ENCODE measurements around the gene PUDP. TPM values are rescaled to one million over a fixed set of nuclear protein-coding genes. Genes with fewer than 3 reads are reported as not detected.
"Not testable (repeated sequence)": the region's sequence is repeated elsewhere in the genome, so short reads cannot be mapped to it uniquely, and the experiment has no call there.

PUDP gene
- total RNA-seq, 1 donor from 2014 or later: 41.4 TPM

DNA sequence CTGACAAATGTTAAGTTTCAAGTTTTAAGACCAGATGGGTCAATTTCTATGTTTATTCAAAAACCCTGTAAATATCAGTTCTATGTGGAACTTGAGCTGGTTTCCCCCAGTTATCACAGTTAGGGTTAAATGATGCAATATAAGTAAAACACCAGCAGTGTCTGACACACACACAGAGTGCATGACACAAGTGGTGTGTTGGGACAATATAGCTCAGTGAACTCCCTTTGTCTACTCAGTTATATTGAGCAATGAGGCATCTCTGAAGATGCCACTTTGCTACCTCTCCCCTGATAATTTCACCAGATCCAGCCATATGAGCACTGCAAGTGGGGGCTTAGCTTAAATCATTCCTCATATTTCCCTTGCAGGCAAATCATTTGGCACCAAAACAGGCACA, 140.6 kb downstream of the PUDP start:
- H3K9me3 Mint-ChIP-seq: peaks cover 23% of the 10 kb centered on the region
- not testable (repeated sequence) for H3K4me3 Mint-ChIP-seq; H3K27ac Mint-ChIP-seq; H3K4me1 Mint-ChIP-seq; DNase-seq (ENCODE audit: low spot score in 2 of 2, unreplicated experiment in 2 of 2); H3K36me3 Mint-ChIP-seq; H3K27me3 Mint-ChIP-seq (ENCODE audit: low read depth)

Small RNA genes within 50 kb of the gene (microRNA-seq; reads per million reads assigned to microRNA genes)
- not detected for gene MIR4767

Other genes starting within 250 kb of the PUDP start
- 4.2 to 4.5 TPM (median 4.4 TPM) in 3 replicates for gene STS, start 441 bp downstream of the PUDP start, total RNA-seq

Measured in mesothelial cell of epicardium (in vitro differentiated cells).